GM12878 (cell line): Measurements from ENCODE around the gene RASSF10. TPM values are rescaled to one million over a fixed set of nuclear protein-coding genes. Genes with fewer than 3 reads are reported as not detected.

Source experiments
- ATAC-seq: fragments of 200-7000 bp; cut with Tn5 transposase; 3 replicates; pipeline ENCODE4 v1.9.1; 2020; ENCODE audit warnings: mild to moderate bottlenecking, moderate library complexity
- BruUV-seq: library from RNA; stranded (reverse); fragments of 400-500 nt; replicated peaks from 2 replicates; lab custom pipeline; 2021; lab: Mats Ljungman, UMichigan
- CTCF ChIA-PET: fragments of 300-600 bp; sonication (Branson Sonifier 250); formaldehyde crosslinking; extraction: SDS; loops from one replicate; lab custom pipeline; 2021; ENCODE audit warnings: inconsistent platforms; lab: Yijun Ruan, JAX
- POLR2A ChIA-PET: fragments of 350-600 bp; formaldehyde crosslinking; extraction: SDS; loops from one replicate; lab custom pipeline; 2021; ENCODE audit warnings: inconsistent platforms; lab: Charles Lee
- RAD21 ChIA-PET: fragments of 300-600 bp; sonication (Branson Sonifier 250); formaldehyde crosslinking; loops from one replicate; lab custom pipeline; 2023; ENCODE audit warnings: antibody characterized with exemption; ENCODE audit not compliant: unreplicated experiment; lab: Charles Lee
- SMC1A ChIA-PET: fragments of 300-600 bp; sonication (Branson Sonifier 250); formaldehyde crosslinking; loops from one replicate; lab custom pipeline; 2023; ENCODE audit not compliant: unreplicated experiment, uncharacterized antibody; lab: Charles Lee
- DNase-seq: peaks from one replicate; pipeline ENCODE4 v3.0.0-alpha.2; 2011; ENCODE audit warnings: low read depth, low spot score
- FAIRE-seq: peaks from 3 replicates; lab custom pipeline; 2011; peaks lifted over from hg19 to GRCh38; lab: Jason Lieb, UNC
- H2AFZ ChIP-seq: 2 replicates; pipeline ENCODE4 v1.6.0; 2011; ENCODE audit warnings: low read depth, low read length, control low read depth; ENCODE audit not compliant: control insufficient read depth
- H3K27ac ChIP-seq: 2 replicates; pipeline ENCODE4 v1.5.1; 2011; ENCODE audit warnings: control low read depth; ENCODE audit not compliant: control insufficient read depth, insufficient read depth
- H3K27me3 ChIP-seq, 2 experiments: replicated peaks in 1 of 2; 2 replicates each; pipeline versions ENCODE4 v1.6.0 to v1.6.1; 2011; ENCODE audit warnings: low read length in 1 of 2; ENCODE audit not compliant: control insufficient read depth in 2 of 2, insufficient read depth in 2 of 2
- H3K36me3 ChIP-seq, 2 experiments: 2 replicates each; pipeline ENCODE4 v1.5.1; 2011; ENCODE audit warnings: low read length in 1 of 2; ENCODE audit not compliant: control insufficient read depth in 2 of 2, insufficient read depth in 2 of 2
- H3K4me1 ChIP-seq: 2 replicates; pipeline ENCODE4 v1.6.1; 2011; ENCODE audit warnings: mild to moderate bottlenecking, low read length, moderate library complexity, mixed read lengths; ENCODE audit not compliant: control insufficient read depth, insufficient read depth
- H3K4me2 ChIP-seq: 2 replicates; pipeline ENCODE4 v1.6.0; 2011; ENCODE audit warnings: control low read depth; ENCODE audit not compliant: control insufficient read depth, insufficient read depth
- H3K4me3 ChIP-seq: fragments of 200-600 bp; sonication (generic); 2 replicates; pipeline ENCODE4 v1.5.1; 2016
- H3K79me2 ChIP-seq: 2 replicates; pipeline ENCODE4 v1.6.0; 2011; ENCODE audit warnings: low read length; ENCODE audit not compliant: control insufficient read depth, insufficient read depth
- H3K9ac ChIP-seq: 2 replicates; pipeline ENCODE4 v1.8.0; 2011; ENCODE audit warnings: low read length, control low read depth, mixed read lengths; ENCODE audit not compliant: control insufficient read depth, insufficient read depth
- H3K9me3 ChIP-seq: replicated peaks from 3 replicates; pipeline ENCODE4 v1.5.1; 2011; ENCODE audit warnings: mild to moderate bottlenecking, low read length; ENCODE audit not compliant: control insufficient read depth, insufficient read depth
- H4K20me1 ChIP-seq: 2 replicates; pipeline ENCODE4 v1.6.0; 2011; ENCODE audit not compliant: control insufficient read depth, insufficient read depth
- BHLHE40 ChIP-seq, 2 experiments: fragments of 450-650 bp in 1 of 2; IDR thresholded peaks; 2 replicates each; pipeline ENCODE4 v1.6.1; 2011 to 2017; ENCODE audit warnings: low read depth in 2 of 2, borderline replicate concordance in 1 of 2, improper control_type of control experiment in 1 of 2, low read length in 1 of 2, mild to moderate bottlenecking in 1 of 2
- BMI1 ChIP-seq: fragments of 450-650 bp; IDR thresholded peaks from 2 replicates; pipeline ENCODE4 v1.6.1; 2016; ENCODE audit warnings: mild to moderate bottlenecking, moderate library complexity, borderline replicate concordance
- CEBPB ChIP-seq, 2 experiments: fragments of 150-350 bp in 1 of 2; IDR thresholded peaks; 2 replicates each; pipeline ENCODE4 v1.6.1; 2012 to 2014; ENCODE audit warnings: low read depth in 2 of 2, low read length in 2 of 2, borderline replicate concordance in 1 of 2, inconsistent platforms in 1 of 2
- ELK1 ChIP-seq: IDR thresholded peaks from 2 replicates; pipeline ENCODE4 v1.6.1; 2012; ENCODE audit warnings: low read depth, low read length, improper control_type of control experiment
- FOS ChIP-seq: IDR thresholded peaks from 3 replicates; pipeline ENCODE4 v1.6.1; 2011; ENCODE audit warnings: borderline replicate concordance; ENCODE audit not compliant: insufficient read length; ENCODE audit errors: extremely low read depth
- GATAD2B ChIP-seq: fragments of 450-650 bp; conservative IDR thresholded peaks from 2 replicates; pipeline ENCODE4 v1.6.1; 2017; ENCODE audit warnings: low read depth, mild to moderate bottlenecking, moderate library complexity
- HDGF ChIP-seq: fragments of 450-650 bp; IDR thresholded peaks from 2 replicates; pipeline ENCODE4 v1.6.1; 2016; ENCODE audit warnings: antibody characterized with exemption
- KDM1A ChIP-seq: fragments of 200-600 bp; sonication (generic); IDR thresholded peaks from 2 replicates; pipeline ENCODE4 v1.6.1; 2016; ENCODE audit warnings: borderline replicate concordance
- MTA3 ChIP-seq: IDR thresholded peaks from 2 replicates; pipeline ENCODE4 v1.6.1; 2012; ENCODE audit warnings: low read length, inconsistent platforms, borderline replicate concordance
- MXI1 ChIP-seq: fragments of 150-350 bp; IDR thresholded peaks from 2 replicates; pipeline ENCODE4 v1.6.1; 2011; ENCODE audit warnings: low read depth, mild to moderate bottlenecking, inconsistent platforms, low read length, improper control_type of control experiment
- MYB ChIP-seq: fragments of 150-350 bp; IDR thresholded peaks from 2 replicates; pipeline ENCODE4 v1.6.1; 2014; ENCODE audit warnings: mild to moderate bottlenecking, low read depth, low read length, borderline replicate concordance
- NFYA ChIP-seq: IDR thresholded peaks from 2 replicates; pipeline ENCODE4 v1.6.1; 2011; ENCODE audit warnings: low read depth, mild to moderate bottlenecking, low read length, improper control_type of control experiment, borderline replicate concordance
- NR2F1 ChIP-seq: fragments of 450-650 bp; conservative IDR thresholded peaks from 2 replicates; pipeline ENCODE4 v1.6.1; 2017; ENCODE audit warnings: mild to moderate bottlenecking
- POLR2AphosphoS2 ChIP-seq: IDR thresholded peaks from 2 replicates; pipeline ENCODE4 v1.6.1; 2011; ENCODE audit warnings: low read depth, mild to moderate bottlenecking, low read length, improper control_type of control experiment, moderate library complexity
- RB1 ChIP-seq: fragments of 450-650 bp; formaldehyde crosslinking; IDR thresholded peaks from 2 replicates; pipeline ENCODE4 v1.6.1; 2017; ENCODE audit warnings: mild to moderate bottlenecking, borderline replicate concordance
- RBBP5 ChIP-seq: fragments of 200-600 bp; sonication (generic); conservative IDR thresholded peaks from 2 replicates; pipeline ENCODE4 v1.6.1; 2016
- SMAD5 ChIP-seq: IDR thresholded peaks from 2 replicates; pipeline ENCODE4 v1.6.1; 2016; ENCODE audit warnings: antibody characterized with exemption, low read depth
- SMARCA5 ChIP-seq: fragments of 450-650 bp; IDR thresholded peaks from 2 replicates; pipeline ENCODE4 v1.6.1; 2017; ENCODE audit warnings: mild to moderate bottlenecking
- SP1 ChIP-seq: IDR thresholded peaks from one replicate; pipeline ENCODE4 v1.6.1; 2011; ENCODE audit warnings: low read depth, low read length
- SPI1 ChIP-seq: IDR thresholded peaks from 2 replicates; pipeline ENCODE4 v1.6.1; 2011; ENCODE audit warnings: low read depth, mild to moderate bottlenecking, low read length, moderate library complexity, borderline replicate concordance; ENCODE audit not compliant: insufficient read depth
- SREBF2 ChIP-seq: IDR thresholded peaks from 2 replicates; pipeline ENCODE4 v1.6.1; 2012; ENCODE audit warnings: mild to moderate bottlenecking, low read length
- STAT1 ChIP-seq: fragments of 450-650 bp; conservative IDR thresholded peaks from 2 replicates; pipeline ENCODE4 v1.6.1; 2014; ENCODE audit warnings: antibody characterized with exemption, mild to moderate bottlenecking
- SUZ12 ChIP-seq: fragments of 200-600 bp; sonication (generic); IDR thresholded peaks from one replicate; pipeline ENCODE4 v1.6.1; 2018; ENCODE audit warnings: antibody characterized with exemption, mild to moderate bottlenecking; ENCODE audit not compliant: unreplicated experiment
- ZBED1 ChIP-seq: IDR thresholded peaks from 2 replicates; pipeline ENCODE4 v1.6.1; 2016; ENCODE audit warnings: borderline replicate concordance
- ZBTB33 ChIP-seq: fragments of 450-650 bp; IDR thresholded peaks from 2 replicates; pipeline ENCODE4 v1.6.1; 2017; ENCODE audit warnings: mild to moderate bottlenecking
- WGBS: methylation state at CpG from one replicate; pipeline ENCODE4 v1.1.6; 2016; ENCODE audit warnings: low lambda C conversion rate; ENCODE audit not compliant: insufficient replicate concordance, insufficient coverage; ENCODE audit errors: missing lambda C conversion rate; 5-methylcytosine and 5-hydroxymethylcytosine counted together
- in situ Hi-C: fragments of 300-500 bp; cut with MboI; formaldehyde crosslinking; loops from 9 replicates; pipeline ENCODE4 v1.14.3; 2018; ENCODE audit warnings: mixed read lengths
- intact Hi-C: fragments of 100-400 bp; cut with micrococcal nuclease; formaldehyde crosslinking; loops from one replicate; pipeline ENCODE4 v1.14.2; 2022; ENCODE audit not compliant: unreplicated experiment
- polyA plus RNA-seq, 11 experiments: library from polyadenylated mRNA; depleted of rRNA in 4 of 11; unstranded in 6 of 11; stranded (reverse) in 5 of 11; fragments of >200 nt; fragmentation: Nextera tagmentation in 4 of 11; fragmentation: Illumina TruSeq in 1 of 11; extraction: Ambion mirVana in 4 of 11; extraction: Trizol in 1 of 11; gene quantifications; 1 replicate in 1 of 11; 2 replicates in 10 of 11; pipeline versions ENCODE4 v1.2.1 to v1.2.3, GENCODE V29; 2011 to 2016; ENCODE audit warnings: inconsistent platforms in 2 of 11, missing spikeins in 2 of 11, low read depth in 1 of 11
- total RNA-seq, 4 experiments: library from RNA; depleted of rRNA in 3 of 4; stranded (reverse); fragments of >200 nt in 3 of 4; fragmentation: Illumina TruSeq in 1 of 4; extraction: Trizol in 1 of 4; gene quantifications; 2 replicates each; pipeline versions ENCODE4 v1.2.1 to v1.2.3, GENCODE V29; 2013 to 2021

The RASSF10 gene
- total and polyA plus RNA-seq, 10 of the 15 experiments (the other 5 are each of a cell fraction or from before 2014, with no cell fraction given): 0.03 to 0.23 (median 0.09) TPM; not detected in 6

GRCh38 chr11:13038366-13038765, 29.2 kb downstream of the RASSF10 start (continued):
- no peak for TF ChIP-seq RB1
- no peak for TF ChIP-seq ZBED1
- no peak for TF ChIP-seq HDGF
- TF ChIP-seq CEBPB (IDR thresholded peaks at IDR 0.05; ENCODE audit: borderline replicate concordance in 1 of 2, low read depth in 2 of 2, low read length in 2 of 2): no peak
- TF ChIP-seq NFYA: no peak
- TF ChIP-seq POLR2AphosphoS2: no peak
- no peak for TF ChIP-seq SUZ12
- TF ChIP-seq KDM1A: no peak
- no peak for TF ChIP-seq SPI1
- no peak for TF ChIP-seq SMAD5
- no peak for TF ChIP-seq MXI1
- TF ChIP-seq GATAD2B: no peak
- TF ChIP-seq MTA3: no peak
- no peak for TF ChIP-seq STAT1

- H3K4me1 ChIP-seq: no peaks in the 10 kb centered on the region
- 68% methylated on average over 5 of the region's 5 CpGs for WGBS
- POLR2A ChIA-PET: no interaction called here
- intact Hi-C loops: no loop called here
- DNase-seq (no peak), FAIRE-seq (no peak), ATAC-seq (no peak)
- in situ Hi-C loops: no loop called here
- no peak overlapping the region for H3K4me3 ChIP-seq
- no peaks in the 10 kb centered on the region; a peak in 2 of 4 replicates for H3K27me3 ChIP-seq
- no peaks in the 10 kb centered on the region for H4K20me1 ChIP-seq
- SMC1A ChIA-PET: interaction anchor here (0.6 to 1.1 kb wide), 3 partner anchors 14 to 76 kb away, joined by 3 to 5 read pairs (median 4); no protein-coding TSS in a partner anchor
- no peaks in the 10 kb centered on the region for H3K9me3 ChIP-seq
- BruUV-seq: no TSS peak
- H3K9ac ChIP-seq: no peak overlapping the region
- no peaks in the 10 kb centered on the region for H3K36me3 ChIP-seq
- CTCF ChIA-PET: interaction anchor here (0.9 to 1.0 kb wide), 2 partner anchors 113 to 174 kb away, joined by 3 to 4 read pairs; no protein-coding TSS in a partner anchor
- no peak overlapping the region for H3K4me2 ChIP-seq
- no peaks in the 10 kb centered on the region for H3K79me2 ChIP-seq
- RAD21 ChIA-PET: no interaction called here
- H2AFZ ChIP-seq: no peak overlapping the region
- H3K27ac ChIP-seq: no peak overlapping the region
- TF ChIP-seq MYB: no peak
- TF ChIP-seq SREBF2: no peak
- TF ChIP-seq BMI1: no peak
- no peak for TF ChIP-seq ELK1
- no peak for TF ChIP-seq RBBP5
- TF ChIP-seq SMARCA5: no peak
- no peak for TF ChIP-seq SMAD5
- TF ChIP-seq FOS: no peak
- TF ChIP-seq SP1: no peak
- no peak for TF ChIP-seq ZBTB33
- no peak for TF ChIP-seq BHLHE40 (IDR thresholded peaks at IDR 0.05; ENCODE audit: borderline replicate concordance in 1 of 2, low read depth in 2 of 2, low read length in 1 of 2)
- TF ChIP-seq NR2F1: no peak
Measured at GRCh38 chr11:13039126-13039525, 30.0 kb downstream of the RASSF10 start.
